Activated CD8-positive, alpha-beta T cell treated with anti-CD3 and anti-CD28 coated beads for 36 hours (primary cell): ENCODE results near the gene CD44. TPM values are rescaled to one million over a fixed set of nuclear protein-coding genes. Genes with fewer than 3 reads are reported as not detected.

Experiments used
- ATAC-seq: fragments of 200-7000 bp; cut with Tn5 transposase; one replicate; pipeline ENCODE4 v1.10.0; 2021; ENCODE audit warnings: mild to moderate bottlenecking, moderate library complexity
- CTCF ChIA-PET: fragments of 350-600 bp; sonication (Branson Sonifier 250); formaldehyde crosslinking; loops from one replicate; lab custom pipeline; 2021; ENCODE audit warnings: antibody characterized with exemption; lab: Charles Lee
- POLR2A ChIA-PET: fragments of 350-600 bp; sonication (Branson Sonifier 250); formaldehyde crosslinking; loops from one replicate; lab custom pipeline; 2021; ENCODE audit warnings: antibody characterized with exemption; lab: Charles Lee
- DNase-seq: peaks from one replicate; pipeline ENCODE4 v3.0.0-alpha.2; 2020
- H3K27ac Mint-ChIP-seq: one replicate; pipeline ENCODE4 v1.8.0; 2021; ENCODE audit warnings: mild to moderate bottlenecking, mixed read lengths
- H3K27me3 Mint-ChIP-seq: one replicate; pipeline ENCODE4 v1.8.0; 2021; ENCODE audit warnings: mixed read lengths
- H3K36me3 Mint-ChIP-seq: one replicate; pipeline ENCODE4 v1.8.0; 2021; ENCODE audit warnings: low read depth, mixed read lengths
- H3K4me1 Mint-ChIP-seq: one replicate; pipeline ENCODE4 v1.8.0; 2021; ENCODE audit warnings: low read depth, mixed read lengths
- H3K4me3 Mint-ChIP-seq: one replicate; pipeline ENCODE4 v1.8.0; 2021; ENCODE audit warnings: mild to moderate bottlenecking, moderate library complexity, mixed read lengths
- H3K9me3 Mint-ChIP-seq: one replicate; pipeline ENCODE4 v1.8.0; 2021; ENCODE audit warnings: mixed read lengths
- CTCF ChIP-seq: fragments of 200-600 bp; IDR thresholded peaks from one replicate; pipeline ENCODE4 v1.8.0; 2022; ENCODE audit warnings: antibody characterized with exemption, mild to moderate bottlenecking
- intact Hi-C: fragments of 100-400 bp; cut with micrococcal nuclease; formaldehyde crosslinking; loops from one replicate; pipeline ENCODE4 v1.10.0; 2022
- total RNA-seq, 2 experiments: library from RNA; stranded (reverse); gene quantifications; one replicate each; pipeline ENCODE4 v1.2.3, GENCODE V29; 2021

The CD44 gene
- total RNA-seq, 2 experiments from 2014 or later, result 363 to 373 TPM

GRCh38 chr11:35275786-35276170, 136.8 kb downstream of the CD44 start:
- POLR2A ChIA-PET, result interaction anchor here (0.7 to 1.2 kb wide), 2 partner anchors 17 to 29 kb away, joined by 3 read pairs; no protein-coding TSS in a partner anchor
- intact Hi-C loops, result no loop called here

GRCh38 chr11:35276396-35277145, 137.6 kb downstream of the CD44 start:
- intact Hi-C loops, result no loop called here
- H3K36me3 Mint-ChIP-seq, result peaks cover 3% of the 10 kb centered on the region
- H3K4me3 Mint-ChIP-seq, result no peak overlapping the region
- H3K27me3 Mint-ChIP-seq, result no peaks in the 10 kb centered on the region
- DNase-seq, result peak; percentile 60
- POLR2A ChIA-PET, result interaction anchor here (1.2 kb wide), 1 partner anchor 18 kb away, joined by 3 read pairs; no protein-coding TSS in a partner anchor
- CTCF ChIA-PET, result interaction anchor here (1.6 kb wide), 1 partner anchor 115 kb away, joined by 7 read pairs; no protein-coding TSS in a partner anchor
- no peaks in the 10 kb centered on the region for H3K9me3 Mint-ChIP-seq
- H3K27ac Mint-ChIP-seq, result peak overlapping the region; percentile 70
- peaks cover 50% of the 10 kb centered on the region for H3K4me1 Mint-ChIP-seq
- ATAC-seq, result peak; percentile 68
- no peak for TF ChIP-seq CTCF

More at GRCh38 chr11:35275786-35276170, 136.8 kb downstream of the CD44 start:
- Mint-ChIP-seq H3K4me1 (peaks cover 55% of the 10 kb centered on the region), H3K4me3 (no peak overlapping the region), H3K36me3 (peaks cover 3% of the 10 kb centered on the region), H3K27ac (peak overlapping the region; percentile 70), H3K9me3 (no peaks in the 10 kb centered on the region), H3K27me3 (no peaks in the 10 kb centered on the region)
- no peak for DNase-seq
- TF ChIP-seq CTCF, result no peak
- ATAC-seq, result no peak
- CTCF ChIA-PET, result interaction anchor here (0.7 to 1.2 kb wide), 3 partner anchors 17 to 349 kb away, joined by 3 to 4 read pairs (median 3); no protein-coding TSS in a partner anchor

- CTCF ChIA-PET, result interaction anchor here (1.6 kb wide), 1 partner anchor 114 kb away, joined by 7 read pairs; no protein-coding TSS in a partner anchor
- no peaks in the 10 kb centered on the region for H3K9me3 Mint-ChIP-seq
- POLR2A ChIA-PET, result no interaction called here
- peaks cover 3% of the 10 kb centered on the region for H3K36me3 Mint-ChIP-seq
- peaks cover 48% of the 10 kb centered on the region for H3K4me1 Mint-ChIP-seq
- no peak for ATAC-seq
- no peaks in the 10 kb centered on the region for H3K27me3 Mint-ChIP-seq
- intact Hi-C loops, result no loop called here
- TF ChIP-seq CTCF, result no peak
- no peak for DNase-seq
- H3K4me3 Mint-ChIP-seq, result no peak overlapping the region
- no peak overlapping the region for H3K27ac Mint-ChIP-seq
Observed at GRCh38 chr11:35277827-35278226, 138.9 kb downstream of the CD44 start.

GRCh38 chr11:35280727-35281126, 141.8 kb downstream of the CD44 start:
- intact Hi-C loops, result no loop called here
- Mint-ChIP-seq H3K27me3 (no peaks in the 10 kb centered on the region), H3K36me3 (no peaks in the 10 kb centered on the region), H3K4me1 (peaks cover 22% of the 10 kb centered on the region), H3K9me3 (no peaks in the 10 kb centered on the region), H3K4me3 (no peak overlapping the region), H3K27ac (no peak overlapping the region)
- ATAC-seq, result no peak
- ChIA-PET POLR2A (interaction anchor here (0.9 kb wide), 1 partner anchor 277 kb away, joined by 3 read pairs; no protein-coding TSS in a partner anchor), CTCF (interaction anchor here (2.0 kb wide), 1 partner anchor 111 kb away, joined by 6 read pairs; no protein-coding TSS in a partner anchor)
- no peak for TF ChIP-seq CTCF
- no peak for DNase-seq

- no peak for ATAC-seq
- Mint-ChIP-seq H3K4me3 (no peak overlapping the region), H3K4me1 (peaks cover 17% of the 10 kb centered on the region), H3K36me3 (no peaks in the 10 kb centered on the region), H3K9me3 (no peaks in the 10 kb centered on the region), H3K27ac (no peak overlapping the region), H3K27me3 (no peaks in the 10 kb centered on the region)
- TF ChIP-seq CTCF, result no peak
- POLR2A ChIA-PET, result interaction anchor here (1.5 kb wide), 1 partner anchor 9 kb away, joined by 4 read pairs; no protein-coding TSS in a partner anchor
- CTCF ChIA-PET, result interaction anchor here (1.4 to 2.0 kb wide), 2 partner anchors 24 to 111 kb away, joined by 6 read pairs; no protein-coding TSS in a partner anchor
- DNase-seq, result no peak
- intact Hi-C loops, result no loop called here
Observed at GRCh38 chr11:35281169-35281688, 142.3 kb downstream of the CD44 start.
